HL-60 (cell line): Measurements from ENCODE around the gene CHN1.

ENCODE experiments used
- DNase-seq, 2 experiments: peaks; one replicate each; pipeline ENCODE4 v3.0.0-alpha.2; 2010 to 2020; ENCODE audit warnings: low read depth in 1 of 2, low spot score in 1 of 2
- H3K27ac ChIP-seq: fragments of 250-450 bp; sonication (Bioruptor Pico); replicated peaks from 2 replicates; pipeline ENCODE4 v1.5.1; 2020; ENCODE audit warnings: mild to moderate bottlenecking, moderate library complexity
- H3K27me3 ChIP-seq: fragments of 250-450 bp; sonication (Bioruptor Pico); 2 replicates; pipeline ENCODE4 v1.5.1; 2021; ENCODE audit warnings: mild to moderate bottlenecking, moderate library complexity; ENCODE audit not compliant: insufficient read depth, poor library complexity, severe bottlenecking
- H3K4me3 ChIP-seq: replicated peaks from 2 replicates; pipeline ENCODE4 v1.5.1; 2011; ENCODE audit warnings: mild to moderate bottlenecking, control low read depth, low read length; ENCODE audit not compliant: insufficient read depth
- GABPA ChIP-seq: IDR thresholded peaks from 2 replicates; pipeline ENCODE4 v1.6.1; 2012; ENCODE audit warnings: low read depth
- POLR2AphosphoS5 ChIP-seq: IDR thresholded peaks from 2 replicates; pipeline ENCODE4 v1.6.1; 2012; ENCODE audit warnings: low read depth
- SPI1 ChIP-seq: IDR thresholded peaks from 2 replicates; pipeline ENCODE4 v1.6.1; 2012; ENCODE audit warnings: low read depth, mild to moderate bottlenecking, borderline replicate concordance
- TF ChIP-seq, protein P1 (sequence below): IDR thresholded peaks from 2 replicates; pipeline ENCODE4 v1.6.1; 2012; ENCODE audit warnings: low read depth; ENCODE audit not compliant: insufficient replicate concordance
- TF ChIP-seq, protein P2 (sequence below): IDR thresholded peaks from one replicate; pipeline ENCODE4 v1.5.1; 2011; ENCODE audit warnings: low read length, control low read depth, inconsistent platforms; ENCODE audit not compliant: insufficient read depth

Gene CHN1

DNA sequence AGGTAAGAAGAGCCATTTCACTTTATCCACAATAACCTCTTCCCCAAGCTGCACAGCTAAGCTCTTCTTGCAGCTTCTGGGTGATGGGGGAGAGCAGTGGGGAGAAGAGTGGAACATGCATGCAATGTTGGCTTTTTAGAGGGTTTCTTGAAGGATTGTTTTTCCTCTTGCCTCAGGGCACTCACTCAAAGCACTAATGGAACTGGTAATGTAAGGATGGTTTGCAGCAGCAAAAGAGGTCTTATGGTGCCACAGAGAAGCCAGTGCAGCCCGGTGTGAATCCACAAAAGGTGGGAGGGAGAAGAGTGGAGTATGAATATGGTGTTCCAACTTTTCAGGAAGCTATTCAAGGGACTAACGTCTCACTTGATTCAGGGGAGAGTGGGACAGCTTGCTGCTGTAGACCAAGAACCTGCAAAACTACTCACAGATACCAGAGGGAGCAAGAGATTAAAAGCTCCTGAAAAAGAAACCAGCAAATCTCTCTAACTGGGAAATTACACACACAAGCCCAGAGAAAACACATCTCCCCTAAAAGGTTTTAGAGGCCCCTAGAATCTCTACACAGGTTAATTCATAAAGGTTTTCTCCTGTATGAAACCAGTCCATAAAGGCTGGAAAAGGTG, 116.4 kb downstream of the CHN1 start:
- DNase-seq = no peak
- TF ChIP-seq POLR2AphosphoS5 = no peak
- TF ChIP-seq, protein P1, sequence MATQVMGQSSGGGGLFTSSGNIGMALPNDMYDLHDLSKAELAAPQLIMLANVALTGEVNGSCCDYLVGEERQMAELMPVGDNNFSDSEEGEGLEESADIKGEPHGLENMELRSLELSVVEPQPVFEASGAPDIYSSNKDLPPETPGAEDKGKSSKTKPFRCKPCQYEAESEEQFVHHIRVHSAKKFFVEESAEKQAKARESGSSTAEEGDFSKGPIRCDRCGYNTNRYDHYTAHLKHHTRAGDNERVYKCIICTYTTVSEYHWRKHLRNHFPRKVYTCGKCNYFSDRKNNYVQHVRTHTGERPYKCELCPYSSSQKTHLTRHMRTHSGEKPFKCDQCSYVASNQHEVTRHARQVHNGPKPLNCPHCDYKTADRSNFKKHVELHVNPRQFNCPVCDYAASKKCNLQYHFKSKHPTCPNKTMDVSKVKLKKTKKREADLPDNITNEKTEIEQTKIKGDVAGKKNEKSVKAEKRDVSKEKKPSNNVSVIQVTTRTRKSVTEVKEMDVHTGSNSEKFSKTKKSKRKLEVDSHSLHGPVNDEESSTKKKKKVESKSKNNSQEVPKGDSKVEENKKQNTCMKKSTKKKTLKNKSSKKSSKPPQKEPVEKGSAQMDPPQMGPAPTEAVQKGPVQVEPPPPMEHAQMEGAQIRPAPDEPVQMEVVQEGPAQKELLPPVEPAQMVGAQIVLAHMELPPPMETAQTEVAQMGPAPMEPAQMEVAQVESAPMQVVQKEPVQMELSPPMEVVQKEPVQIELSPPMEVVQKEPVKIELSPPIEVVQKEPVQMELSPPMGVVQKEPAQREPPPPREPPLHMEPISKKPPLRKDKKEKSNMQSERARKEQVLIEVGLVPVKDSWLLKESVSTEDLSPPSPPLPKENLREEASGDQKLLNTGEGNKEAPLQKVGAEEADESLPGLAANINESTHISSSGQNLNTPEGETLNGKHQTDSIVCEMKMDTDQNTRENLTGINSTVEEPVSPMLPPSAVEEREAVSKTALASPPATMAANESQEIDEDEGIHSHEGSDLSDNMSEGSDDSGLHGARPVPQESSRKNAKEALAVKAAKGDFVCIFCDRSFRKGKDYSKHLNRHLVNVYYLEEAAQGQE = no peak
- TF ChIP-seq SPI1 = no peak
- TF ChIP-seq, protein P2, sequence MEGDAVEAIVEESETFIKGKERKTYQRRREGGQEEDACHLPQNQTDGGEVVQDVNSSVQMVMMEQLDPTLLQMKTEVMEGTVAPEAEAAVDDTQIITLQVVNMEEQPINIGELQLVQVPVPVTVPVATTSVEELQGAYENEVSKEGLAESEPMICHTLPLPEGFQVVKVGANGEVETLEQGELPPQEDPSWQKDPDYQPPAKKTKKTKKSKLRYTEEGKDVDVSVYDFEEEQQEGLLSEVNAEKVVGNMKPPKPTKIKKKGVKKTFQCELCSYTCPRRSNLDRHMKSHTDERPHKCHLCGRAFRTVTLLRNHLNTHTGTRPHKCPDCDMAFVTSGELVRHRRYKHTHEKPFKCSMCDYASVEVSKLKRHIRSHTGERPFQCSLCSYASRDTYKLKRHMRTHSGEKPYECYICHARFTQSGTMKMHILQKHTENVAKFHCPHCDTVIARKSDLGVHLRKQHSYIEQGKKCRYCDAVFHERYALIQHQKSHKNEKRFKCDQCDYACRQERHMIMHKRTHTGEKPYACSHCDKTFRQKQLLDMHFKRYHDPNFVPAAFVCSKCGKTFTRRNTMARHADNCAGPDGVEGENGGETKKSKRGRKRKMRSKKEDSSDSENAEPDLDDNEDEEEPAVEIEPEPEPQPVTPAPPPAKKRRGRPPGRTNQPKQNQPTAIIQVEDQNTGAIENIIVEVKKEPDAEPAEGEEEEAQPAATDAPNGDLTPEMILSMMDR = no peak
- no peak for TF ChIP-seq GABPA
- peaks cover 8% of the 10 kb centered on the region for H3K27me3 ChIP-seq
- no peak overlapping the region for H3K4me3 ChIP-seq
- no peak overlapping the region for H3K27ac ChIP-seq

DNA sequence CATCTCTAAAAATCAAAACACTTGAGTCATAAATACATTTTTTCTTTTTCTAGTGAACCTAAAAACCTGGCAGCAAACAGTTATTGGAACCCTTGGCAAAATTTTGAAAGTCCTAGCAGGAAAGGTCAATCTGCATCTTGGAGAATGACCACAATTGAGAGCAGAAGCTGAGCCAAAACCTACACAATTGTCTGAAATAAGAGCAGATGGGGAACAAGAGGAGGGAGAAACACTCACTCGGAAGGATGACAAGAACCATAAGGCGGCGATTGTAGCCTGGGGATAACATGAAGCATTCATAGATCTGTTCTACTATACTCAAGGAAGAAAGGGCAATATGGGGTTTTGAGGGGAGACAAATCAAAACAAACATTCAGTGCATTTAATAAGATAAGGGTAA, 117.0 kb downstream of the CHN1 start:
- TF ChIP-seq, protein P1 = no peak
- TF ChIP-seq GABPA (no peak), POLR2AphosphoS5 (no peak), SPI1 (no peak)
- TF ChIP-seq, protein P2 = no peak
- no peak for DNase-seq
- peaks cover 6% of the 10 kb centered on the region for H3K27me3 ChIP-seq
- no peak overlapping the region for H3K27ac ChIP-seq
- no peak overlapping the region for H3K4me3 ChIP-seq

DNA sequence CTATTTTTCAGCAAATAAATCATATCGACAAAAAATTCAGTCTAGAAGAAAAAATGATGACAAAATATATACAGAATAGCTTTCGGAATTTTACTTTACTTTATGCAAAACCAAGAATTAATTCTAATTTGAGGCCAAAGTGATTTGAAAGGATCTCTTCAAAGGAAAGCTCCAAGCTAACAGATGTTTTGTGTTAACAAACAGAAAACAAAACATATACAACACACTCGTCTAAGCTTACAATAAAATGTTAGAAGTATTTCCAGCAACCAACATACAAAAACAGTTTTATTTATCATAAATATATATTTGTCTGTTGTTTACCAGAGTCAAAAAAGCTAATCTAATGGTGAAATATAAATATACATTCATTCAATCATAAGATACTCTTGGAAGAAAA, 122.8 kb downstream of the CHN1 start:
- Histone ChIP-seq H3K4me3 (no peak overlapping the region), H3K27me3 (no peaks in the 10 kb centered on the region)
- TF ChIP-seq, protein P1 = no peak
- TF ChIP-seq SPI1 (no peak), POLR2AphosphoS5 (no peak), GABPA (no peak)
- TF ChIP-seq, protein P2 = no peak

More for the DNA sequence above, 122.8 kb downstream of the CHN1 start:
- no peak for DNase-seq
- H3K27ac ChIP-seq = no peak overlapping the region
